Astrocyte (in vitro differentiated cells and primary cell): ENCODE data around the gene ZBTB44. TPM values are rescaled to one million over a fixed set of nuclear protein-coding genes. Genes with fewer than 3 reads are reported as not detected.

Experiments used
- DNase-seq: peaks from one replicate; pipeline ENCODE4 v3.0.0-alpha.2; 2010; ENCODE audit warnings: low read depth
- FAIRE-seq: peaks from 2 replicates; lab custom pipeline; 2011; peaks lifted over from hg19 to GRCh38; lab: Jason Lieb, UNC
- H2AFZ ChIP-seq: 2 replicates; pipeline ENCODE4 v1.6.0; 2012; ENCODE audit warnings: low read depth, low read length, inconsistent platforms
- H3K27ac ChIP-seq: 2 replicates; pipeline ENCODE4 v1.5.1; 2011; ENCODE audit warnings: low read depth, low read length, inconsistent platforms
- H3K27me3 ChIP-seq: 2 replicates; pipeline ENCODE4 v1.6.0; 2011; ENCODE audit warnings: low read length, inconsistent platforms; ENCODE audit not compliant: insufficient read depth
- H3K36me3 ChIP-seq: 2 replicates; pipeline ENCODE4 v1.5.1; 2011; ENCODE audit warnings: low read length, inconsistent platforms; ENCODE audit not compliant: insufficient read depth
- H3K4me1 ChIP-seq: 2 replicates; pipeline ENCODE4 v1.5.1; 2011; ENCODE audit warnings: low read length, inconsistent platforms; ENCODE audit not compliant: insufficient read depth
- H3K4me2 ChIP-seq: 2 replicates; pipeline ENCODE4 v1.6.0; 2012; ENCODE audit warnings: low read length, inconsistent platforms
- H3K4me3 ChIP-seq: 2 replicates; pipeline ENCODE4 v1.5.1; 2011; ENCODE audit warnings: low read depth, mild to moderate bottlenecking, low read length, inconsistent platforms; ENCODE audit not compliant: insufficient read depth
- H3K79me2 ChIP-seq: 2 replicates; pipeline ENCODE4 v1.6.0; 2012; ENCODE audit warnings: mild to moderate bottlenecking, low read length, inconsistent platforms; ENCODE audit not compliant: insufficient read depth
- H3K9ac ChIP-seq: 2 replicates; pipeline ENCODE4 v1.6.0; 2012; ENCODE audit warnings: mild to moderate bottlenecking, low read length, inconsistent platforms
- H3K9me3 ChIP-seq: 2 replicates; pipeline ENCODE4 v1.5.1; 2012; ENCODE audit warnings: low read depth, mild to moderate bottlenecking, low read length, inconsistent platforms; ENCODE audit not compliant: insufficient read depth
- H4K20me1 ChIP-seq: 2 replicates; pipeline ENCODE4 v1.6.0; 2012; ENCODE audit warnings: low read length, inconsistent platforms; ENCODE audit not compliant: insufficient read depth
- H3K27ac Mint-ChIP-seq: one replicate; pipeline ENCODE4 v1.8.0; 2021; ENCODE audit warnings: mild to moderate bottlenecking, mixed read lengths; ENCODE audit not compliant: unreplicated experiment
- H3K27me3 Mint-ChIP-seq: one replicate; pipeline ENCODE4 v1.8.0; 2021; ENCODE audit warnings: low read depth, mixed read lengths; ENCODE audit not compliant: unreplicated experiment
- H3K36me3 Mint-ChIP-seq: one replicate; pipeline ENCODE4 v1.8.0; 2021; ENCODE audit warnings: low read depth, mixed read lengths; ENCODE audit not compliant: unreplicated experiment
- H3K4me1 Mint-ChIP-seq: one replicate; pipeline ENCODE4 v1.8.0; 2021; ENCODE audit warnings: low read depth, mixed read lengths; ENCODE audit not compliant: unreplicated experiment
- H3K4me3 Mint-ChIP-seq: one replicate; pipeline ENCODE4 v1.8.0; 2021; ENCODE audit warnings: mild to moderate bottlenecking, moderate library complexity, mixed read lengths; ENCODE audit not compliant: unreplicated experiment
- H3K9me3 Mint-ChIP-seq: one replicate; pipeline ENCODE4 v1.8.0; 2021; ENCODE audit warnings: mild to moderate bottlenecking, mixed read lengths; ENCODE audit not compliant: unreplicated experiment
- CTCF ChIP-seq: IDR thresholded peaks from 2 replicates; pipeline ENCODE4 v1.5.1; 2011; ENCODE audit warnings: low read depth, mild to moderate bottlenecking, inconsistent platforms, low read length, moderate library complexity; ENCODE audit not compliant: insufficient read depth
- EZH2 ChIP-seq: IDR thresholded peaks from 2 replicates; pipeline ENCODE4 v1.6.1; 2012; ENCODE audit warnings: mild to moderate bottlenecking, low read length, inconsistent platforms; ENCODE audit not compliant: insufficient read depth
- total RNA-seq: library from RNA; stranded (reverse); gene quantifications from 2 replicates; pipeline ENCODE4 v1.2.1, GENCODE V29; 2021

ZBTB44 gene
- total RNA-seq, 1 donor from 2014 or later = 25.3 TPM

GRCh38 chr11:130325691-130326090, 11.0 kb upstream of the ZBTB44 start:
- Histone ChIP-seq H3K27me3 (no peaks in the 10 kb centered on the region), H2AFZ (no peak overlapping the region), H3K4me1 (no peaks in the 10 kb centered on the region), H3K9me3 (peaks cover 10% of the 10 kb centered on the region), H3K4me2 (no peak overlapping the region), H3K9ac (no peak overlapping the region), H3K27ac (no peak overlapping the region), H3K4me3 (no peak overlapping the region), H3K36me3 (no peaks in the 10 kb centered on the region), H3K79me2 (no peaks in the 10 kb centered on the region), H4K20me1 (no peaks in the 10 kb centered on the region)
- no peak for DNase-seq
- Mint-ChIP-seq H3K4me3 (no peak overlapping the region), H3K36me3 (peaks cover 10% of the 10 kb centered on the region), H3K27me3 (no peaks in the 10 kb centered on the region), H3K4me1 (peaks cover 9% of the 10 kb centered on the region), H3K9me3 (peaks cover 13% of the 10 kb centered on the region), H3K27ac (no peak overlapping the region)
- FAIRE-seq = no peak
- TF ChIP-seq EZH2 = no peak
- TF ChIP-seq CTCF = no peak

- Histone ChIP-seq H3K9me3 (peaks cover 10% of the 10 kb centered on the region), H3K9ac (no peak overlapping the region), H3K4me2 (no peak overlapping the region), H3K79me2 (no peaks in the 10 kb centered on the region), H3K27ac (no peak overlapping the region), H2AFZ (no peak overlapping the region), H4K20me1 (no peaks in the 10 kb centered on the region), H3K36me3 (no peaks in the 10 kb centered on the region), H3K27me3 (peaks cover 2% of the 10 kb centered on the region), H3K4me1 (peaks cover 1% of the 10 kb centered on the region), H3K4me3 (no peak overlapping the region)
- Mint-ChIP-seq H3K4me3 (no peak overlapping the region), H3K4me1 (peaks cover 3% of the 10 kb centered on the region), H3K27ac (no peak overlapping the region), H3K36me3 (peaks cover 10% of the 10 kb centered on the region), H3K9me3 (peaks cover 20% of the 10 kb centered on the region), H3K27me3 (no peaks in the 10 kb centered on the region)
- no peak for FAIRE-seq
- TF ChIP-seq EZH2 (no peak), CTCF (no peak)
- no peak for DNase-seq
Measured at GRCh38 chr11:130323452-130324450, 9.0 kb upstream of the ZBTB44 start.

GRCh38 chr11:130322126-130322525, 7.4 kb upstream of the ZBTB44 start:
- no peak overlapping the region for H3K27ac ChIP-seq
- peaks cover 2% of the 10 kb centered on the region for H3K27me3 ChIP-seq
- H2AFZ ChIP-seq = no peak overlapping the region
- peaks cover 9% of the 10 kb centered on the region for H3K4me1 ChIP-seq
- no peaks in the 10 kb centered on the region for H3K27me3 Mint-ChIP-seq
- H3K4me3 Mint-ChIP-seq = no peak overlapping the region
- H3K4me3 ChIP-seq = no peak overlapping the region
- no peak for TF ChIP-seq CTCF
- no peak for TF ChIP-seq EZH2
- H3K9ac ChIP-seq = no peak overlapping the region
- H3K9me3 Mint-ChIP-seq = peaks cover 20% of the 10 kb centered on the region
- H3K79me2 ChIP-seq = no peaks in the 10 kb centered on the region
- H3K4me1 Mint-ChIP-seq = peaks cover 11% of the 10 kb centered on the region
- FAIRE-seq = no peak
- no peak for DNase-seq
- H4K20me1 ChIP-seq = no peaks in the 10 kb centered on the region
- peaks cover 10% of the 10 kb centered on the region for H3K9me3 ChIP-seq
- H3K4me2 ChIP-seq = no peak overlapping the region
- H3K36me3 ChIP-seq = no peaks in the 10 kb centered on the region
- peak overlapping the region; percentile 35 for H3K27ac Mint-ChIP-seq
- H3K36me3 Mint-ChIP-seq = peaks cover 10% of the 10 kb centered on the region
